Esophagus muscularis mucosa (tissue), 4 donors: Measurements from ENCODE around the gene PLCG1.

ENCODE experiments used
- EP300 ChIP-seq: sonication (generic); formaldehyde crosslinking; IDR thresholded peaks from one replicate; pipeline ENCODE4 v1.6.1; 2017; ENCODE audit warnings: antibody characterized with exemption
- POLR2A ChIP-seq: fragments of 450-650 bp; IDR thresholded peaks from one replicate; pipeline ENCODE4 v1.6.1; 2017; ENCODE audit warnings: antibody characterized with exemption, moderate library complexity, mild to moderate bottlenecking, low read depth
- TF ChIP-seq, protein P1 (sequence below), 3 experiments: fragments of 200-600 bp in 2 of 3; fragments of 450-650 bp in 1 of 3; sonication (generic) in 2 of 3; IDR thresholded peaks; one replicate each; pipeline ENCODE4 v1.5.1; 2017 to 2019; ENCODE audit warnings: antibody characterized with exemption in 3 of 3, mild to moderate bottlenecking in 2 of 3, moderate library complexity in 1 of 3

DNA sequence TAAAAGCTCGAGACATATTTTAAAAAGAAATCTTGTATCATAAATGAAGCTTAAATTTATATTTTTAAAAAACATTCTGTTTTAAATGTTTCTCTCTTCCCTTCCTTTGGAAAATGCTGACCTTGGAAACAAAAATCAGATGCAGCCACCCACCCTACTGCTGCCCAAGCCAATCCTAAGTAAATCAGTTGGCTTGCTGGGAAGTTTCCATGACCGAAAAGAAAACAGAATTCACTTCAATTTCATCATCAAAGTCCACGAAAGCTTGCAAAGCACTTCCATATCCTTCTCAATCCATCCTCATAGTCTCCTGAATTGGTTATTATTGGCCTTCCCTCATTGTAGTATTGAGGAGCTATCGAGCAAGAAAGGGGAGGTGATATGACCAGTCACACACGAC, 80.1 kb downstream of the PLCG1 start:
- TF ChIP-seq EP300: no peak
- TF ChIP-seq, protein P1, sequence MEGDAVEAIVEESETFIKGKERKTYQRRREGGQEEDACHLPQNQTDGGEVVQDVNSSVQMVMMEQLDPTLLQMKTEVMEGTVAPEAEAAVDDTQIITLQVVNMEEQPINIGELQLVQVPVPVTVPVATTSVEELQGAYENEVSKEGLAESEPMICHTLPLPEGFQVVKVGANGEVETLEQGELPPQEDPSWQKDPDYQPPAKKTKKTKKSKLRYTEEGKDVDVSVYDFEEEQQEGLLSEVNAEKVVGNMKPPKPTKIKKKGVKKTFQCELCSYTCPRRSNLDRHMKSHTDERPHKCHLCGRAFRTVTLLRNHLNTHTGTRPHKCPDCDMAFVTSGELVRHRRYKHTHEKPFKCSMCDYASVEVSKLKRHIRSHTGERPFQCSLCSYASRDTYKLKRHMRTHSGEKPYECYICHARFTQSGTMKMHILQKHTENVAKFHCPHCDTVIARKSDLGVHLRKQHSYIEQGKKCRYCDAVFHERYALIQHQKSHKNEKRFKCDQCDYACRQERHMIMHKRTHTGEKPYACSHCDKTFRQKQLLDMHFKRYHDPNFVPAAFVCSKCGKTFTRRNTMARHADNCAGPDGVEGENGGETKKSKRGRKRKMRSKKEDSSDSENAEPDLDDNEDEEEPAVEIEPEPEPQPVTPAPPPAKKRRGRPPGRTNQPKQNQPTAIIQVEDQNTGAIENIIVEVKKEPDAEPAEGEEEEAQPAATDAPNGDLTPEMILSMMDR (IDR thresholded peaks at IDR 0.05): no peak
- no peak for TF ChIP-seq POLR2A
